ENCODE measurements around the gene CRYBG1. TPM values are rescaled to one million over a fixed set of nuclear protein-coding genes. Genes with fewer than 3 reads are reported as not detected.

CRYBG1 gene
- total RNA-seq, 1 experiment from 2014 or later = 10.1 TPM

DNA sequence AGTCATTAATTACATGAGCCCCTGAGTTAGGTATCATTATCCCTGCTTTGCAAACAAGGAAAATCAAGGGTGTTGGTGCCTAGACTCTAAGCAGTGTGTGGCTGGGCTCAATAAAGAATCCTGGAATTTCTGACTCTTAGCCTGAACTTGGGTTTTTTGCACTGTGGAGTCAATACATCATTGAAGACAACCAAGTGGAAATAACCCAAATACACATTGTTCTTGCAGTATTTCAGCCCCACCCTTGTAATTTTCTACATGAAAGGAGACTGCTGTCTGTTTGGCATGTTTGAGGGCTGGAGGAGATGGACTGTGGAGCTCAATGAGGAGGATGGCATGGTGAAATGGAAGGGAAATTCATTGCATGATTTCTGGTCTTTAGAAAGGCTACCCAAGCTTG lies 110.3 kb downstream of the CRYBG1 start:
- ATAC-seq (no peak), DNase-seq (ENCODE audit: low spot score) (no peak)
- CTCF ChIA-PET = no interaction called here
- POLR2A ChIA-PET = no interaction called here
- H3K4me1 Mint-ChIP-seq = peaks cover 4% of the 10 kb centered on the region
- H3K36me3 Mint-ChIP-seq = no peaks in the 10 kb centered on the region
- no peak overlapping the region for H3K4me3 Mint-ChIP-seq
- H3K27ac Mint-ChIP-seq = no peak overlapping the region
- no peaks in the 10 kb centered on the region for H3K27me3 Mint-ChIP-seq (ENCODE audit: low read depth)
- no peaks in the 10 kb centered on the region for H3K9me3 Mint-ChIP-seq
- TF ChIP-seq ZNF219 (CRISPR knock-in tag; IDR thresholded peaks at IDR 0.05; ENCODE audit: borderline replicate concordance) = no peak
- no peak for TF ChIP-seq SMAD4 (CRISPR knock-in tag; IDR thresholded peaks at IDR 0.05)
- no peak for TF ChIP-seq SP1 (CRISPR knock-in tag; conservative IDR thresholded peaks at IDR 0.05)
- TF ChIP-seq FOXJ3 (CRISPR knock-in tag; IDR thresholded peaks at IDR 0.05; ENCODE audit: borderline replicate concordance) = no peak
- no peak for TF ChIP-seq EMX1 (CRISPR knock-in tag; IDR thresholded peaks at IDR 0.05)
- TF ChIP-seq, protein P1, sequence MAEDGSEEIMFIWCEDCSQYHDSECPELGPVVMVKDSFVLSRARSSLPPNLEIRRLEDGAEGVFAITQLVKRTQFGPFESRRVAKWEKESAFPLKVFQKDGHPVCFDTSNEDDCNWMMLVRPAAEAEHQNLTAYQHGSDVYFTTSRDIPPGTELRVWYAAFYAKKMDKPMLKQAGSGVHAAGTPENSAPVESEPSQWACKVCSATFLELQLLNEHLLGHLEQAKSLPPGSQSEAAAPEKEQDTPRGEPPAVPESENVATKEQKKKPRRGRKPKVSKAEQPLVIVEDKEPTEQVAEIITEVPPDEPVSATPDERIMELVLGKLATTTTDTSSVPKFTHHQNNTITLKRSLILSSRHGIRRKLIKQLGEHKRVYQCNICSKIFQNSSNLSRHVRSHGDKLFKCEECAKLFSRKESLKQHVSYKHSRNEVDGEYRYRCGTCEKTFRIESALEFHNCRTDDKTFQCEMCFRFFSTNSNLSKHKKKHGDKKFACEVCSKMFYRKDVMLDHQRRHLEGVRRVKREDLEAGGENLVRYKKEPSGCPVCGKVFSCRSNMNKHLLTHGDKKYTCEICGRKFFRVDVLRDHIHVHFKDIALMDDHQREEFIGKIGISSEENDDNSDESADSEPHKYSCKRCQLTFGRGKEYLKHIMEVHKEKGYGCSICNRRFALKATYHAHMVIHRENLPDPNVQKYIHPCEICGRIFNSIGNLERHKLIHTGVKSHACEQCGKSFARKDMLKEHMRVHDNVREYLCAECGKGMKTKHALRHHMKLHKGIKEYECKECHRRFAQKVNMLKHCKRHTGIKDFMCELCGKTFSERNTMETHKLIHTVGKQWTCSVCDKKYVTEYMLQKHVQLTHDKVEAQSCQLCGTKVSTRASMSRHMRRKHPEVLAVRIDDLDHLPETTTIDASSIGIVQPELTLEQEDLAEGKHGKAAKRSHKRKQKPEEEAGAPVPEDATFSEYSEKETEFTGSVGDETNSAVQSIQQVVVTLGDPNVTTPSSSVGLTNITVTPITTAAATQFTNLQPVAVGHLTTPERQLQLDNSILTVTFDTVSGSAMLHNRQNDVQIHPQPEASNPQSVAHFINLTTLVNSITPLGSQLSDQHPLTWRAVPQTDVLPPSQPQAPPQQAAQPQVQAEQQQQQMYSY (CRISPR knock-in tag; IDR thresholded peaks at IDR 0.05) = no peak
- TF ChIP-seq, protein P2, sequence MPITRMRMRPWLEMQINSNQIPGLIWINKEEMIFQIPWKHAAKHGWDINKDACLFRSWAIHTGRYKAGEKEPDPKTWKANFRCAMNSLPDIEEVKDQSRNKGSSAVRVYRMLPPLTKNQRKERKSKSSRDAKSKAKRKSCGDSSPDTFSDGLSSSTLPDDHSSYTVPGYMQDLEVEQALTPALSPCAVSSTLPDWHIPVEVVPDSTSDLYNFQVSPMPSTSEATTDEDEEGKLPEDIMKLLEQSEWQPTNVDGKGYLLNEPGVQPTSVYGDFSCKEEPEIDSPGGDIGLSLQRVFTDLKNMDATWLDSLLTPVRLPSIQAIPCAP (CRISPR knock-in tag; IDR thresholded peaks at IDR 0.05) = no peak
- no peak for TF ChIP-seq ZNF396 (CRISPR knock-in tag; IDR thresholded peaks at IDR 0.05; ENCODE audit: borderline replicate concordance)
- TF ChIP-seq ZNF671 (CRISPR knock-in tag; IDR thresholded peaks at IDR 0.05) = no peak
- TF ChIP-seq, protein P3, sequence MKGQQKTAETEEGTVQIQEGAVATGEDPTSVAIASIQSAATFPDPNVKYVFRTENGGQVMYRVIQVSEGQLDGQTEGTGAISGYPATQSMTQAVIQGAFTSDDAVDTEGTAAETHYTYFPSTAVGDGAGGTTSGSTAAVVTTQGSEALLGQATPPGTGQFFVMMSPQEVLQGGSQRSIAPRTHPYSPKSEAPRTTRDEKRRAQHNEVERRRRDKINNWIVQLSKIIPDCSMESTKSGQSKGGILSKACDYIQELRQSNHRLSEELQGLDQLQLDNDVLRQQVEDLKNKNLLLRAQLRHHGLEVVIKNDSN (CRISPR knock-in tag; IDR thresholded peaks at IDR 0.05) = no peak
- no peak for TF ChIP-seq ESRRA (CRISPR knock-in tag; IDR thresholded peaks at IDR 0.05; ENCODE audit: borderline replicate concordance)
- TF ChIP-seq, protein P4, sequence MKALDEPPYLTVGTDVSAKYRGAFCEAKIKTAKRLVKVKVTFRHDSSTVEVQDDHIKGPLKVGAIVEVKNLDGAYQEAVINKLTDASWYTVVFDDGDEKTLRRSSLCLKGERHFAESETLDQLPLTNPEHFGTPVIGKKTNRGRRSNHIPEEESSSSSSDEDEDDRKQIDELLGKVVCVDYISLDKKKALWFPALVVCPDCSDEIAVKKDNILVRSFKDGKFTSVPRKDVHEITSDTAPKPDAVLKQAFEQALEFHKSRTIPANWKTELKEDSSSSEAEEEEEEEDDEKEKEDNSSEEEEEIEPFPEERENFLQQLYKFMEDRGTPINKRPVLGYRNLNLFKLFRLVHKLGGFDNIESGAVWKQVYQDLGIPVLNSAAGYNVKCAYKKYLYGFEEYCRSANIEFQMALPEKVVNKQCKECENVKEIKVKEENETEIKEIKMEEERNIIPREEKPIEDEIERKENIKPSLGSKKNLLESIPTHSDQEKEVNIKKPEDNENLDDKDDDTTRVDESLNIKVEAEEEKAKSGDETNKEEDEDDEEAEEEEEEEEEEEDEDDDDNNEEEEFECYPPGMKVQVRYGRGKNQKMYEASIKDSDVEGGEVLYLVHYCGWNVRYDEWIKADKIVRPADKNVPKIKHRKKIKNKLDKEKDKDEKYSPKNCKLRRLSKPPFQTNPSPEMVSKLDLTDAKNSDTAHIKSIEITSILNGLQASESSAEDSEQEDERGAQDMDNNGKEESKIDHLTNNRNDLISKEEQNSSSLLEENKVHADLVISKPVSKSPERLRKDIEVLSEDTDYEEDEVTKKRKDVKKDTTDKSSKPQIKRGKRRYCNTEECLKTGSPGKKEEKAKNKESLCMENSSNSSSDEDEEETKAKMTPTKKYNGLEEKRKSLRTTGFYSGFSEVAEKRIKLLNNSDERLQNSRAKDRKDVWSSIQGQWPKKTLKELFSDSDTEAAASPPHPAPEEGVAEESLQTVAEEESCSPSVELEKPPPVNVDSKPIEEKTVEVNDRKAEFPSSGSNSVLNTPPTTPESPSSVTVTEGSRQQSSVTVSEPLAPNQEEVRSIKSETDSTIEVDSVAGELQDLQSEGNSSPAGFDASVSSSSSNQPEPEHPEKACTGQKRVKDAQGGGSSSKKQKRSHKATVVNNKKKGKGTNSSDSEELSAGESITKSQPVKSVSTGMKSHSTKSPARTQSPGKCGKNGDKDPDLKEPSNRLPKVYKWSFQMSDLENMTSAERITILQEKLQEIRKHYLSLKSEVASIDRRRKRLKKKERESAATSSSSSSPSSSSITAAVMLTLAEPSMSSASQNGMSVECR (CRISPR knock-in tag; IDR thresholded peaks at IDR 0.05; ENCODE audit: borderline replicate concordance) = no peak
- no peak for TF ChIP-seq MYBL2 (CRISPR knock-in tag; IDR thresholded peaks at IDR 0.05)
- no peak for TF ChIP-seq SMAD3 (CRISPR knock-in tag; IDR thresholded peaks at IDR 0.05; ENCODE audit: borderline replicate concordance)

DNA sequence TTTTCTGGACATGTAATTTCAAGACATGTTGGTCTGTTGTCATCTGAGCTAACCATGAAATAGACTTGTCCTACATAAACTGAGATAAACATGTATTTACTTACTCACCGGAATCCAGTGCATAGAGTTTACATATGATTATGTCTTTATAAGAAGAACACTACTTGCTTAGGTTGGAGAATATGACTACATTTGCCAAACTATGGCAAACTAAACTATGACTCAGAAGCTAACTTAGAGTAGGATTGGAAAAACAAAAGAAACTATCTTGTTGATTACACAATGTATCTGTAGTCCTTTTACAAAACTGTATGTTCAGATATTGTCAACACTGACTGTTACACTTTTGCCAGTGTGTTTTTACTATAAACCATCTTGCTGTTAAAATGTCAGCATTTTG lies 113.3 kb downstream of the CRYBG1 start:
- H3K27ac Mint-ChIP-seq = no peak overlapping the region
- H3K9me3 Mint-ChIP-seq = no peaks in the 10 kb centered on the region
- no peaks in the 10 kb centered on the region for H3K4me1 Mint-ChIP-seq
- no peak for DNase-seq (ENCODE audit: low spot score)
- no peaks in the 10 kb centered on the region for H3K27me3 Mint-ChIP-seq (ENCODE audit: low read depth)
- H3K36me3 Mint-ChIP-seq = no peaks in the 10 kb centered on the region
- ChIA-PET CTCF (no interaction called here), POLR2A (no interaction called here)
- H3K4me3 Mint-ChIP-seq = no peak overlapping the region
- no peak for ATAC-seq
- TF ChIP-seq, protein P5, sequence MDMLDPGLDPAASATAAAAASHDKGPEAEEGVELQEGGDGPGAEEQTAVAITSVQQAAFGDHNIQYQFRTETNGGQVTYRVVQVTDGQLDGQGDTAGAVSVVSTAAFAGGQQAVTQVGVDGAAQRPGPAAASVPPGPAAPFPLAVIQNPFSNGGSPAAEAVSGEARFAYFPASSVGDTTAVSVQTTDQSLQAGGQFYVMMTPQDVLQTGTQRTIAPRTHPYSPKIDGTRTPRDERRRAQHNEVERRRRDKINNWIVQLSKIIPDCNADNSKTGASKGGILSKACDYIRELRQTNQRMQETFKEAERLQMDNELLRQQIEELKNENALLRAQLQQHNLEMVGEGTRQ (CRISPR knock-in tag; IDR thresholded peaks at IDR 0.05) = no peak
- no peak for TF ChIP-seq ETV6 (CRISPR knock-in tag; IDR thresholded peaks at IDR 0.05)
- TF ChIP-seq ESRRA (CRISPR knock-in tag; IDR thresholded peaks at IDR 0.05; ENCODE audit: borderline replicate concordance) = no peak
- TF ChIP-seq NR2C2 (CRISPR knock-in tag; IDR thresholded peaks at IDR 0.05) = no peak
- no peak for TF ChIP-seq SMAD3 (CRISPR knock-in tag; IDR thresholded peaks at IDR 0.05; ENCODE audit: borderline replicate concordance)
- TF ChIP-seq, protein P2 (CRISPR knock-in tag; IDR thresholded peaks at IDR 0.05) = no peak
- TF ChIP-seq ZNF396 (CRISPR knock-in tag; IDR thresholded peaks at IDR 0.05; ENCODE audit: borderline replicate concordance) = no peak
- TF ChIP-seq, protein P6, sequence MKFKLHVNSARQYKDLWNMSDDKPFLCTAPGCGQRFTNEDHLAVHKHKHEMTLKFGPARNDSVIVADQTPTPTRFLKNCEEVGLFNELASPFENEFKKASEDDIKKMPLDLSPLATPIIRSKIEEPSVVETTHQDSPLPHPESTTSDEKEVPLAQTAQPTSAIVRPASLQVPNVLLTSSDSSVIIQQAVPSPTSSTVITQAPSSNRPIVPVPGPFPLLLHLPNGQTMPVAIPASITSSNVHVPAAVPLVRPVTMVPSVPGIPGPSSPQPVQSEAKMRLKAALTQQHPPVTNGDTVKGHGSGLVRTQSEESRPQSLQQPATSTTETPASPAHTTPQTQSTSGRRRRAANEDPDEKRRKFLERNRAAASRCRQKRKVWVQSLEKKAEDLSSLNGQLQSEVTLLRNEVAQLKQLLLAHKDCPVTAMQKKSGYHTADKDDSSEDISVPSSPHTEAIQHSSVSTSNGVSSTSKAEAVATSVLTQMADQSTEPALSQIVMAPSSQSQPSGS (CRISPR knock-in tag; IDR thresholded peaks at IDR 0.05; ENCODE audit: borderline replicate concordance, low read depth) = no peak
- no peak for TF ChIP-seq GTF2I (CRISPR knock-in tag; conservative IDR thresholded peaks at IDR 0.05)
- TF ChIP-seq TCF7 (CRISPR knock-in tag; IDR thresholded peaks at IDR 0.05; ENCODE audit: low read depth) = no peak
- TF ChIP-seq, protein P7, sequence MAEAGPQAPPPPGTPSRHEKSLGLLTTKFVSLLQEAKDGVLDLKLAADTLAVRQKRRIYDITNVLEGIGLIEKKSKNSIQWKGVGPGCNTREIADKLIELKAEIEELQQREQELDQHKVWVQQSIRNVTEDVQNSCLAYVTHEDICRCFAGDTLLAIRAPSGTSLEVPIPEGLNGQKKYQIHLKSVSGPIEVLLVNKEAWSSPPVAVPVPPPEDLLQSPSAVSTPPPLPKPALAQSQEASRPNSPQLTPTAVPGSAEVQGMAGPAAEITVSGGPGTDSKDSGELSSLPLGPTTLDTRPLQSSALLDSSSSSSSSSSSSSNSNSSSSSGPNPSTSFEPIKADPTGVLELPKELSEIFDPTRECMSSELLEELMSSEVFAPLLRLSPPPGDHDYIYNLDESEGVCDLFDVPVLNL (CRISPR knock-in tag; IDR thresholded peaks at IDR 0.05; ENCODE audit: borderline replicate concordance, low read depth) = no peak
- TF ChIP-seq NFATC4 (CRISPR knock-in tag; IDR thresholded peaks at IDR 0.05) = no peak

Measured in WTC11 (cell line).